ENCODE results near the gene MAD2L2.

- no peak for TF ChIP-seq POLR2A (IDR thresholded peaks at IDR 0.05)
- TF ChIP-seq CTCF (IDR thresholded peaks at IDR 0.05), result no peak
Measured at GRCh38 chr1:11628767-11629166, 52.2 kb downstream of the MAD2L2 start.
